PC-9 (cell line): ENCODE results near the gene ACTN1.

Source experiments
- EZH2 ChIP-seq: fragments of 200-600 bp; sonication (generic); IDR thresholded peaks from 2 replicates; pipeline ENCODE4 v1.8.0; 2017; ENCODE audit warnings: antibody characterized with exemption, low read depth
- TF ChIP-seq, protein P1 (sequence below): fragments of 200-600 bp; sonication (generic); conservative IDR thresholded peaks from 2 replicates; pipeline ENCODE4 v1.6.1; 2017; ENCODE audit warnings: mixed run types, antibody characterized with exemption, mild to moderate bottlenecking, moderate library complexity

DNA sequence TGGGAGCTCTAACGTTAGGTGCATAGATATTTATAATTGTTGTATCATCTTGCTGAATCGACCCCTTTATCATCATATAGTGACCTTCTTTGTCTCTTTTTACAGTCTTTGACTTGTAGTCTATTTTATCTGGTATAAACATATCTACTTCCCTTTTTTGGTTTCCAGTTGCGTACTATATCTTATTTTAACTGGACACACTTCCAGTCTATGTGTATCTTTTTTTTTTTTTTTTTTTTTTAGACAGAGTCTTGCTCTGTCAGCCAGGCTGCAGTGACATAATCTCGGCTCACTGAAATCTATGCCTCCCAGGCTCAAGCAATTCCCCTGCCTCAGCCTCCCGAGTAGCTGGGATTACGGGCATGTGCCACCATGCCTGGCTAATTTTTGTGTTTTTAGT lies 144.3 kb downstream of the ACTN1 start:
- TF ChIP-seq, protein P1, sequence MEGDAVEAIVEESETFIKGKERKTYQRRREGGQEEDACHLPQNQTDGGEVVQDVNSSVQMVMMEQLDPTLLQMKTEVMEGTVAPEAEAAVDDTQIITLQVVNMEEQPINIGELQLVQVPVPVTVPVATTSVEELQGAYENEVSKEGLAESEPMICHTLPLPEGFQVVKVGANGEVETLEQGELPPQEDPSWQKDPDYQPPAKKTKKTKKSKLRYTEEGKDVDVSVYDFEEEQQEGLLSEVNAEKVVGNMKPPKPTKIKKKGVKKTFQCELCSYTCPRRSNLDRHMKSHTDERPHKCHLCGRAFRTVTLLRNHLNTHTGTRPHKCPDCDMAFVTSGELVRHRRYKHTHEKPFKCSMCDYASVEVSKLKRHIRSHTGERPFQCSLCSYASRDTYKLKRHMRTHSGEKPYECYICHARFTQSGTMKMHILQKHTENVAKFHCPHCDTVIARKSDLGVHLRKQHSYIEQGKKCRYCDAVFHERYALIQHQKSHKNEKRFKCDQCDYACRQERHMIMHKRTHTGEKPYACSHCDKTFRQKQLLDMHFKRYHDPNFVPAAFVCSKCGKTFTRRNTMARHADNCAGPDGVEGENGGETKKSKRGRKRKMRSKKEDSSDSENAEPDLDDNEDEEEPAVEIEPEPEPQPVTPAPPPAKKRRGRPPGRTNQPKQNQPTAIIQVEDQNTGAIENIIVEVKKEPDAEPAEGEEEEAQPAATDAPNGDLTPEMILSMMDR: no peak
- no peak for TF ChIP-seq EZH2
